Right ventricle myocardium inferior (tissue), 1 donor: ENCODE data around the gene ADAM11. TPM values are rescaled to one million over a fixed set of nuclear protein-coding genes. Genes with fewer than 3 reads are reported as not detected.
"Not testable (repeated sequence)": the region's sequence is repeated elsewhere in the genome, so short reads cannot be mapped to it uniquely, and the experiment has no call there.

Source experiments
- ATAC-seq: fragments of 200-7000 bp; cut with Tn5 transposase; one replicate; pipeline ENCODE4 v1.9.1; 2020; ENCODE audit warnings: mild to moderate bottlenecking, moderate library complexity
- DNase-seq: peaks from one replicate; pipeline ENCODE4 v3.0.0; 2021; ENCODE audit errors: missing footprints
- intact Hi-C: fragments of 100-400 bp; cut with DNase I; formaldehyde crosslinking; loops from one replicate; pipeline ENCODE4 v1.11.0; 2022
- total RNA-seq: library from RNA; stranded (reverse); fragmentation: NEBNext Ultra II Directional; extraction: Animal tissue kit (Norgen Biotek cat#: 25700); gene quantifications from one replicate; pipeline ENCODE4 v1.2.1, GENCODE V29; 2021
- donor health status: DM: no; HTN: yes; CAD: no; lungs with severe emphysema.

Gene ADAM11
- total RNA-seq, 1 donor from 2014 or later = 20.0 TPM

DNA sequence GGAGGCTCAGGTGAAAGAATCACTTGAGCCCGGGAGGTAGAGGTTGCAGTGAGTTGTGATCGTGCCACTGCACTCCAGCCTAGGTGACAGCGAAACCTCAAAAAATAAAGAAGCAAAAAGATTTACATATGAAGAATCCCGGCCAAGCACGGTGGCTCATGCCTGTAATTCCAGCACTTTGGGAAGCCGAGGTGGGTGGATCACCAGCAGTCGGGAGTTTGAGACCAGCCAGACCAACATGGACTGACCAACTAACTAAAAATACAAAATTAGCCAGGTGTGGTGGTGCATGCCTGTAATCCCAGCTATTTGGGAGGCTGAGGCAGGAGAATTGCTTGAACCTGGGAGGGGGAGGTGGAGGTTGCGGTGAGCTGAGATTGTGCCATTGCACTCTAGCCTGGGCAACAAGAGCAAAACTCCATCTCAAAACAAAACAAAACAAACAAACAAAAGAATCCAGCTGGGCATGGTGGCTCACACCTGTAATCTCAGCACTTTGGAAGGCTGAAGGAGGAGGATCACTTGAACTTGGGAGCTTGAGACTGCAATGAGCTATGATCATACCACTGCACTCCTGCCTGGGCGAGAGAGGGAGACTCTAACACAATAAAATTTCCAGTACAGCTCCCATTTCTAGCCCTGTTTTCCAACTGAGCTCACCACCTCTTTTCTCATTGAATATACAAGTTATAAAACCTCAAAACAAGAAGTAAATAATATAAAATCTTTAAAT lies 50.0 kb downstream of the ADAM11 start:
- DNase-seq, intact Hi-C loops, ATAC-seq: not testable (repeated sequence)

DNA sequence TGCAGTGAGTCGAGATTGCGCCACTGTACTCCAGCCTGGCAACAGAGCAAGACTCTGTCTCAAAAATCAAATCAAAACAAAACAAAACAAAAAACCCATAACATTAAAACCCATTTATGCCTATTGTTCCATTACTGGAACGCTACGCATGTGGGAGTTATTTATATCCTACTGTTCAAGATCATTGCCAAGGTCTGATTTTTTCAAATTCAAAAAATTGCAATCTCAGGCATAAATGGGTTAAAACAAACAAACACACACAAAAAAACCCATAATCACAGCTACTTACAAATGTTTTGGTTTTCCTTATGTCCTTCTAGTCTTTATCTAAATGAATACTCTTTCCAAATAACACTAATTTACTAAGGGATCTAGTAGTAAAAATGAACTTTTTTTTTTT lies 53.5 kb downstream of the ADAM11 start:
- DNase-seq = no peak
- intact Hi-C loops = no loop called here
- ATAC-seq = no peak

DNA sequence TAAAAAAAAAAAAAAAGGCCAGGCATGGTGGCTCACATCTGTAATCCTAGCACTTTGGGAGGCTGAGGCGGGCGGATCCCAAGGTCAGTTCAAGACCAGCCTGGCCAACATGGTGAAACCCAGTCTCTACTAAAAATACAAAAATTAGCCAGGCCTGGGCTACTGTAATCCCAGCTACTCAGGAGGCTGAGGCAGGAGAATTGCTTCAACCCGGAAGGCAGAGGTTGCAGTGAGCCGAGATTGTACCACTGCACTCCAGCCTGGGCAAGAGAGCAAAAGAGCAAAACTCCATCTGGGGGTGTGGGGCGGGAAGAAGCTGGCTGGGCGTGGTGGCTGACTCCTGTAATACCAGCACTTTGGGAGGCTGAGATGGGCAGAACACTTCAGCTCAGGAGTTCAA lies 59.7 kb downstream of the ADAM11 start:
- DNase-seq, ATAC-seq, intact Hi-C loops: not testable (repeated sequence)

DNA sequence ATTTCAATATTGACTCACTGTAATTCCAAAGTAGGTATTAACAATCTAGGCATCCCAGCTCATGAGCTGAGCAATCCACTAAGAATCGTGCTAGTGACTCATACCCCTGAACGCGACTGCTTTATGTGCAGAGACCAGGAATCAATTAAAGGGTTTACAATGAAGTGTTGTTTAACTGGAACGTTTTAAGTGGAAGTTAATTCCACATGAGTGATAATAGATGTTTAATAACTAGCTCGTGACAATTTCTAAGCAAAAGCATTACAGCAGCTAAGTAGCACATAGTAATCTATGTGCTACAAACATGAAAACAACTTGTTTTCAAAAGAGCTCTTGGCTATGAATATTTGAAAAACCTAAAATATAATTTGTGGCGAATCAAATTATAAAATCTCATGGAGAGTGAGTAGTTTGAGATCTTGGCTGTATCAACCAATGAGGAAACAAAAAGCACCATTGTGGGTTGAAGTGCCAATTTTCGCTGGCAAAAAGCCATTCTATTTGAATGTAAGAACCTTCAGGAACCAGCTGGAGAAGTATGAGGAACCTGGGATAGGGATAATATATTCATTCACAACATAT lies 61.9 kb downstream of the ADAM11 start:
- no peak for ATAC-seq
- intact Hi-C loops = no loop called here
- no peak for DNase-seq

DNA sequence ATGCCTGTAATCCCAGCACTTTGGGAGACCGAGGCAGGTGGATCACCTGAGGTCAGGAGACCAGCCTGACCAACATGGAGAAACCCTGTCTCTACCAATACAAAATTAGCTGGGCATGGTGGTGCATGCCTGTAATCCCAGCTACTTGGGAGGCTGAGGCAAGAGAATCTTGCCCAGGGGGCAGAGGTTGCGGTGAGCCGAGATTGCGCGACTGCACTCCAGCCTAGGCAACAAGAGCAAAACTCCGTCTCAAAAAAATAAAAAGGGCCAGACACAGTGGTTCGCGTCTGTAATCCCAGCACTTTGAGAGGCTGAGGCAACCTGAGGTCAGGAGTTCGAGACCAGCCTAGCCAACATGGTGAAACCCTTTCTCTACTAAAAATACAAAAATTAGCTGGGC lies 66.4 kb downstream of the ADAM11 start:
- DNase-seq, ATAC-seq, intact Hi-C loops: not testable (repeated sequence)

DNA sequence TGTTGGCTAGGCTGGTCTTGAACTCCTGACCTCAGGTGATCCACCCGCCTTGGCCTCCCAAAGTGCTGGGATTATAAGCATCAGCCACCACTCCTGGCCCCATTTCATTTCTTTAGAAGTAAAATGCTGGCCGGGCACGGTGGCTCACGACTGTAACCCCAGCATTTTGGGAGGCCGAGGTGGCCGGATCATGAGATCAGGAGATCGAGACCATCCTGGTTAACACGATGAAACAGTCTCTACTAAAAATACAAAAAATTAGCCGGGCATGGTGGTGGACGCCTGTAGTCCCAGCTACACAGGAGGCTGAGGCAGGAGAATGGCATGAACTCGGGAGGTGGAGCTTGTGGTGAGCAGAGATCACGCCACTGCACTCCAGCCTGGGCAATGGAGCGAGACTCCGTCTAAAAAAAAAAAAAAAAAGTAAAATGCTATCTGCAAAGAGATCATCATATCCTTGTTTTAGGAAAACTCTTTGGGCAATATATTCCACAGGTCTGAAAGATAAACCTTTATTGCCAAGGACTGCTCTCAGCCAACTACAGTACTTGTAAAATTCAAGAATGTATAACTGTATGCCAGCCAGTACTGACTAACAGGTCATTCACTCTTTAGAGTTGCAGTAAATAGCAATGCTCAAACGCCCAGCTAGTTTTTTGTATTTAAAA lies 67.5 kb downstream of the ADAM11 start:
- ATAC-seq = no peak
- intact Hi-C loops = no loop called here
- DNase-seq = no peak

DNA sequence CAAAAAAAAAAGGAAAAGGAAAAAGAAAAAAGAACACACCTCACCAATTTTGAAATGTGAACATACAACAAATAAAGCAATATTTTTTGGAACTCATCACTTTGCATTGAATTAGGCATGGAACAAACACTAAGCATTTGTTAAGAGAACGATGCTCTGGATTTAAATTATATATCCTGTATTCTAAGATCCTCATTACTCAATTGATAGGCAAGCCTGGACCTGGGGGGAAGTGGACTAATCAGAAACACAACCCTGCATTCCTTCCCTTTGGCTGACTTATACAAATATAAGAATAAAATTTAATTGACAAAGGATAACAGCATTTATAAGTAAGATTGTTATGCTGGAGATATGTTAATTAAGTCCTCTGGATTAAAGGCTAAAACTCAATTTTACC lies 69.1 kb downstream of the ADAM11 start:
- intact Hi-C loops = no loop called here
- no peak for ATAC-seq
- DNase-seq = no peak

DNA sequence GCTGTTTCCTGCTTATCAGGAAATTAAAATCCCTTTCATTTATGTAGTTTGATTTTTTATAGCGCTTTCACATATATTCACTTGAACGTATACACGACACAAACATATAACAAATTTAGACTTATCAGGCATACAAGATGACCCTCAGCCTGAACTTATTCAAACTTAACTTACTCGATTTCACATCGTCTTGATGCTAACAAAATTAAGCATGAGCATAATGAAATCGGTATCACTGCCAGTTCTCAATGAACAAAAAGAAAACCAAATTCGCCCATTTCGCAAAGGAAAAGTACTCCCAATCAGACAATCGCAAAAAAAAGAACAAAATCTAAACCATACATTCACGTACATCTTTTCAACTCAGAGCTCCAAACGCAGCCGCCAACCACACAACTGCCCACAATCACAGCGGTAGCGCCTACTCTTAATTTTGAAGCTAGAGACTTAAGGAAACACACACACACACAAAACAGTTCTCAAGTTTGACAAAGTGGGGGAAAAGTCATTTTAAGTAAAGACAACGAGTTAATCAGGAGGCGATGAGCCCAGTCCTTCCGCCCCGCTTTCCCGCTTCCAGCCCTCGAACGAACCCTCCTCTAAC lies 70.2 kb downstream of the ADAM11 start:
- DNase-seq = no peak
- intact Hi-C loops = loop anchor here (1.0 kb wide), 1 partner anchor 47 kb away; no protein-coding TSS in a partner anchor
- no peak for ATAC-seq

DNA sequence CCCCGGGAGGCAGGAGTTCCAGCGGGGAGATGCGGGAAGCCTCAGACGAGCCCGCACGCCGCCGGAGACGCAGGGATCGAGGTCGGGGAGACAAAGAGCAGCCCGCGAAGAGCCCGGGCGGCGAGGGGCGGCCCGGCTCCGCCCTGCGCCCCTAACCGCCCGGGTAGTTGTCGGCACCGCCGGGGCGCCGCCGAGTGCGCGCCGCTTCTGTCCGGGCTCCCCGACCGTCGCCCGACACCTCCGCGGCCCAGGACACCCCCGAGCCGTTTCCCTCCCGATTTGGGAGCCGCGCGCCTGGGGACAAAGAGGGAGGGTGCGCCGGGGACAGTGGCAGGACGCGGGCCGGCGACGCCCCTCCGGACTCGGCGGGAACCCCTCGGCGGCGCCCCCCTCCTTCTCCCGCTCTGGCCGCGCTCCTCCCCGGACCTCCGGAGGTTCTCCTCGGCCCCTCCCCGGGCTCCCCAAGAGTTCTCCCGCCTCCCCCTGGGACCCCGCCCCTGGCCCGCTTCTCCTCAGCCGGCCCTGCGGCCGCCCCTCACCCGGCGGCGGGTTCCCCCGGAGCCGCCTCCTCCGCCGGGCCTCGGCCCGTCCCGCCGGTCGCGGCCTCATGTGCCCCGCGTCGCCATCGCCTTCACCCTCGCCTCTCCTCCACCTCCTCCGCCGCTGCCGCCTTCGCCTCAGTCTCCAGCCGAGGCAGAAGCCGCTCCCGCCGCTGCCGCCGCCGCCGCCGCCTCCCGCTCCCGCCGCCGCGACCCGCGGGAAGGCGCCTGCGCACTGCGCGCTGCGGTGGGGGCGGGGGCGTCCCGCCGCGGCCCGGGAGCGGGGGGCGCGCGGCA lies 71.0 kb downstream of the ADAM11 start, which contains the start of gene GJC1:
GJC1 (minus strand) TSS at position 765 of the 836 bp plus-strand sequence. CDS start 24,470 bp downstream, outside the sequence.
- DNase-seq (no peak), ATAC-seq (peak; percentile 56)
- intact Hi-C loops = loop anchor here (1.0 to 5.0 kb wide), 2 partner anchors 38 to 47 kb away; no protein-coding TSS in a partner anchor

DNA sequence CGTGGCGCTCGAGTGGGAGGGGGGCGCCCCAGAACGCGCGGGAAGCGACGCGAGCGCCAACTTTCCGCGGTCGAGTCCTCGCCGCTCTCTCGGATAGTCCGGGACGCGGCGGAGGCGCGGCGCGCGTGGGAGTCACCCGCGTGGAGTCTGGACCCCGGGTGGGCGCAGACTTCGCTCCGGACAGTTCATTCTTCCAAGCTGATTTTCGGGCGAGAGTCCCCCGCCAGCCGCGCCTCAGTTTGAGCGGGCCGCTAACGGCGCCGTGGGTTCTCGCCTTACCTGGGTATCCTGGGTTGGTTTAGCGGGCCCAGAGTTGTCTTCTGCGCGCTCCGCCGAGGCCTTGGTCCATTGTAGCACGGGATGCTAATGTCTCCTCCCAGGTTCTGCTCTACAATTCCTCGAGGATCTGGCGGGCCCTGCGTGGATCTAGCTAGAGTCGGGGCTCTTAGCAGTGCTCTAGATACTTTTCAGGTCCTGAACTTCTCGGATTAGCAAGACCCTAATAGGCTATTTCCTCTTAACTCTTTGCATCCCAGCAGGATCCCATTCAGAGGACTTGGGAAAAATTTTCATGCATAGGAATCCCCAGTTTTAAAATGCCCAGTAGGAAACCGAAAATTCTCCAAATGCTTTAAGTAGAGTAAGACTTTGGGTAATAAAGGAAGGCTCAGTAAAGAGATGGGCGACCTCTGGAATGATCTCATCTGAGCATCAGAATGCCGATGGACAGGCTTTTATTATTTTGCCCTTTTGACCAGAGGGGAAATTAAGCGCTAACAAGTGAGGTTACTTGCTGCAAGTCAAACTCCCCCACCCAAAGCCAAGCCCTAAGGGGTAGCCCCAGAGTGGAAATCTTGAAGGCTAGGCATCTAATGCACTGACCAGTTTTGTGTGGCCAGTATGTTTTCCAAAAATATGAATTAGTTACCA lies 71.8 kb downstream of the ADAM11 start:
- ATAC-seq (peak; percentile 38), DNase-seq (no peak)
- intact Hi-C loops = loop anchor here (5.0 kb wide), 1 partner anchor 37 kb away; no protein-coding TSS in a partner anchor

DNA sequence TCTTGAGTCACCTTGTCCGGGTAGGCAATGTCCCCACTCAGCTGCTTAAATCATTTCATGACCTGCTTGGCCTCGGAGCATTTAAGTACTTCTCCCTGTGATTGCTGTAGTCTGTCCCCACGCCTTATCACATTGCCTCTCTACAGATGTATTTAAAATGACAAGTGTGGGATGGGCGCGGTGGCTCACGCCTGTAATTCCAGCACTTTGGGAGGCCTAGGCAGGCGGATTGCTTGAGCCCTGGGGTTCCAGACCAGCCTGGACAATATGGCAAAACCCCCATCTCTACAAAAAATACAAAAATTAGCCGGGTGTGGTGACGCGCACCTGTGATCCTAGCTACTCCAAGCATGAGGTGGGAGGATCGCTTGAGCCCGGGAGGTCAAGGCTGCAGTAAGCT lies 72.6 kb downstream of the ADAM11 start:
- DNase-seq (no peak), ATAC-seq (peak; percentile 26)
- intact Hi-C loops = loop anchor here (5.0 kb wide), 1 partner anchor 36 kb away; no protein-coding TSS in a partner anchor

Other genes starting within 250 kb of the ADAM11 start
- gene FZD2, start 201.5 kb upstream of the ADAM11 start, total RNA-seq = 3.4 TPM
- gene MEIOC, start 102.5 kb upstream of the ADAM11 start, total RNA-seq = 0.11 TPM
- gene CCDC43, start 69.2 kb upstream of the ADAM11 start, total RNA-seq = 25.6 TPM
- 3.8 TPM for gene DBF4B, start 50.3 kb upstream of the ADAM11 start, total RNA-seq
- gene GJC1, start 71.3 kb downstream of the ADAM11 start, total RNA-seq = 21.9 TPM
- 20.4 TPM for gene HIGD1B, start 88.9 kb downstream of the ADAM11 start, total RNA-seq
- 68.1 TPM for gene EFTUD2, start 140.5 kb downstream of the ADAM11 start, total RNA-seq
- 3.7 TPM for gene GFAP, start 156.5 kb downstream of the ADAM11 start, total RNA-seq
- 2.5 TPM for gene KIF18B, start 188.8 kb downstream of the ADAM11 start, total RNA-seq
- gene C1QL1, start 209.3 kb downstream of the ADAM11 start, total RNA-seq = 11.3 TPM